Natural killer cell (primary cell): Measurements from ENCODE around the gene HMCN2. TPM values are rescaled to one million over a fixed set of nuclear protein-coding genes. Genes with fewer than 3 reads are reported as not detected.
A peak's percentile ranks its signal among the peaks of the same experiment; 100 is the strongest.

Experiments used
- ATAC-seq, 3 donors: fragments of 150-1000 bp in 2 of 3; fragments of 200-7000 bp in 1 of 3; cut with Tn5 transposase; 1 replicate in 1 of 3; 2 replicates in 2 of 3; pipeline ENCODE4 v1.10.0; 2021; ENCODE audit warnings: mild to moderate bottlenecking in 2 of 3, moderate library complexity in 2 of 3
- DNase-seq, 2 donors: peaks; one replicate each; pipeline versions ENCODE4 v3.0.0 to v3.0.0-alpha.2; 2013 to 2021; ENCODE audit warnings: mixed read lengths in 1 of 2
- H3K27ac ChIP-seq: one replicate; pipeline ENCODE4 v1.5.1; 2013; ENCODE audit warnings: mild to moderate bottlenecking, low read length
- H3K27me3 ChIP-seq: one replicate; pipeline ENCODE4 v1.6.1; 2013; ENCODE audit warnings: low read length; ENCODE audit not compliant: control insufficient read depth, insufficient read depth
- H3K36me3 ChIP-seq: one replicate; pipeline ENCODE4 v1.6.1; 2013; ENCODE audit warnings: low read length; ENCODE audit not compliant: control insufficient read depth, insufficient read depth
- H3K4me1 ChIP-seq: one replicate; pipeline ENCODE4 v1.6.1; 2013; ENCODE audit warnings: low read length; ENCODE audit not compliant: control insufficient read depth, insufficient read depth
- H3K4me3 ChIP-seq: one replicate; pipeline ENCODE4 v1.5.1; 2013; ENCODE audit warnings: low read length
- H3K9me3 ChIP-seq: one replicate; pipeline ENCODE4 v1.6.1; 2013; ENCODE audit warnings: low read length; ENCODE audit not compliant: control insufficient read depth, insufficient read depth
- H3K27ac Mint-ChIP-seq, 2 donors: one replicate each; pipeline ENCODE4 v1.8.0; 2022; ENCODE audit warnings: mild to moderate bottlenecking in 2 of 2, mixed read lengths in 2 of 2, moderate library complexity in 1 of 2
- H3K27me3 Mint-ChIP-seq, 2 donors: one replicate each; pipeline ENCODE4 v1.8.0; 2022; ENCODE audit warnings: low read depth in 2 of 2, mixed read lengths in 2 of 2
- H3K36me3 Mint-ChIP-seq: one replicate; pipeline ENCODE4 v1.8.0; 2022; ENCODE audit warnings: mixed read lengths
- H3K4me1 Mint-ChIP-seq, 2 donors: one replicate each; pipeline ENCODE4 v1.8.0; 2022; ENCODE audit warnings: mixed read lengths in 2 of 2
- H3K4me3 Mint-ChIP-seq: one replicate; pipeline ENCODE4 v1.8.0; 2022; ENCODE audit warnings: mild to moderate bottlenecking, moderate library complexity, mixed read lengths
- H3K9me3 Mint-ChIP-seq, 2 donors: one replicate each; pipeline ENCODE4 v1.8.0; 2022; ENCODE audit warnings: mixed read lengths in 2 of 2
- WGBS: methylation state at CpG from one replicate; pipeline ENCODE4 v1.1.7; 2013; ENCODE audit warnings: missing lambda C conversion rate; ENCODE audit not compliant: insufficient coverage; 5-methylcytosine and 5-hydroxymethylcytosine counted together
- intact Hi-C: fragments of 100-400 bp; cut with micrococcal nuclease; formaldehyde crosslinking; loops from one replicate; pipeline ENCODE4 v1.14.2; 2022
- total RNA-seq, 4 donors: library from RNA; stranded (reverse); fragments of 120-200 nt in 1 of 4; gene quantifications; one replicate each; pipeline versions ENCODE4 v1.2.3 to v1.2.4, GENCODE V29; 2013 to 2022
- TF ChIP-seq, protein P1 (sequence below): fragments of 200-600 bp; IDR thresholded peaks from one replicate; pipeline ENCODE4 v1.8.0; 2022; ENCODE audit warnings: antibody characterized with exemption

Gene HMCN2
- total RNA-seq, 3 donors from 2014 or later (not counting 1 experiment from before 2014, with no cell fraction given): not detected

- no peaks in the 10 kb centered on the region for H3K9me3 ChIP-seq
- ATAC-seq (no peak), DNase-seq (no peak)
- 74% methylated on average over 8 of the region's 9 CpGs for WGBS
- no peaks in the 10 kb centered on the region for H3K27me3 Mint-ChIP-seq
- H3K36me3 ChIP-seq: no peaks in the 10 kb centered on the region
- TF ChIP-seq, protein P1, sequence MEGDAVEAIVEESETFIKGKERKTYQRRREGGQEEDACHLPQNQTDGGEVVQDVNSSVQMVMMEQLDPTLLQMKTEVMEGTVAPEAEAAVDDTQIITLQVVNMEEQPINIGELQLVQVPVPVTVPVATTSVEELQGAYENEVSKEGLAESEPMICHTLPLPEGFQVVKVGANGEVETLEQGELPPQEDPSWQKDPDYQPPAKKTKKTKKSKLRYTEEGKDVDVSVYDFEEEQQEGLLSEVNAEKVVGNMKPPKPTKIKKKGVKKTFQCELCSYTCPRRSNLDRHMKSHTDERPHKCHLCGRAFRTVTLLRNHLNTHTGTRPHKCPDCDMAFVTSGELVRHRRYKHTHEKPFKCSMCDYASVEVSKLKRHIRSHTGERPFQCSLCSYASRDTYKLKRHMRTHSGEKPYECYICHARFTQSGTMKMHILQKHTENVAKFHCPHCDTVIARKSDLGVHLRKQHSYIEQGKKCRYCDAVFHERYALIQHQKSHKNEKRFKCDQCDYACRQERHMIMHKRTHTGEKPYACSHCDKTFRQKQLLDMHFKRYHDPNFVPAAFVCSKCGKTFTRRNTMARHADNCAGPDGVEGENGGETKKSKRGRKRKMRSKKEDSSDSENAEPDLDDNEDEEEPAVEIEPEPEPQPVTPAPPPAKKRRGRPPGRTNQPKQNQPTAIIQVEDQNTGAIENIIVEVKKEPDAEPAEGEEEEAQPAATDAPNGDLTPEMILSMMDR: no peak
- H3K36me3 Mint-ChIP-seq: no peaks in the 10 kb centered on the region
- no peak overlapping the region for H3K27ac ChIP-seq
- no peak overlapping the region for H3K27ac Mint-ChIP-seq
- no peaks in the 10 kb centered on the region for H3K9me3 Mint-ChIP-seq
- peaks cover 9% of the 10 kb centered on the region for H3K4me1 ChIP-seq
- intact Hi-C loops: no loop called here
- no peak overlapping the region for H3K4me3 Mint-ChIP-seq
- no peaks in the 10 kb centered on the region for H3K27me3 ChIP-seq
- no peaks in the 10 kb centered on the region for H3K4me1 Mint-ChIP-seq
- no peak overlapping the region for H3K4me3 ChIP-seq
Observed at GRCh38 chr9:130220352-130220751, 45.2 kb upstream of the HMCN2 start.

DNA sequence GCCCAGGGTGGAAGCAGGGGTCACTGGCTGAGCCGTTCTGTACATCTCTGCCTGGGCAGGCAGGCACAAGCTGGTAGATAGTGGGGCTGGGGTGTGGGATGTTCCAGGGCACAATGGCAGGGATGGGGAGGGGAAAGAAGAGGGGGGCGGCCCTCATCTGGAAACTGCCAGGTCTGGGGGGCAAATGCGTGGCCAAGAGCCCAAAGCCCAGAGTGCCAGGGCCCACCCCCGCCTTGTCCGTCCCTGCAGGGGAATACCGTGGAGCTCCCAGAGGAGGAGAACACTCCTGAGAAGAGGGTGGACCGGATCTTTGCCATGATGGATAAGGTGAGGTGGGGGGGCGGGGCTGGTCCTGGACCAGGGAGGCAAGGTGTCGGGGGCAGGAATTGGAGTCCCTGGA is 42.7 kb upstream of the HMCN2 start:
- no peaks in the 10 kb centered on the region for H3K27me3 ChIP-seq
- no peak overlapping the region for H3K4me3 ChIP-seq
- H3K9me3 ChIP-seq: peaks cover 3% of the 10 kb centered on the region
- 95% methylated on average over 9 of the region's 9 CpGs for WGBS
- ATAC-seq: no peak
- no peaks in the 10 kb centered on the region for H3K36me3 ChIP-seq
- H3K27ac Mint-ChIP-seq: no peak overlapping the region
- no peaks in the 10 kb centered on the region for H3K4me1 Mint-ChIP-seq
- no peak overlapping the region for H3K27ac ChIP-seq
- H3K9me3 Mint-ChIP-seq: no peaks in the 10 kb centered on the region
- DNase-seq: no peak
- TF ChIP-seq, protein P1: no peak
- H3K4me1 ChIP-seq: no peaks in the 10 kb centered on the region
- H3K27me3 Mint-ChIP-seq: no peaks in the 10 kb centered on the region
- no peak overlapping the region for H3K4me3 Mint-ChIP-seq
- intact Hi-C loops: no loop called here
- H3K36me3 Mint-ChIP-seq: no peaks in the 10 kb centered on the region

DNA sequence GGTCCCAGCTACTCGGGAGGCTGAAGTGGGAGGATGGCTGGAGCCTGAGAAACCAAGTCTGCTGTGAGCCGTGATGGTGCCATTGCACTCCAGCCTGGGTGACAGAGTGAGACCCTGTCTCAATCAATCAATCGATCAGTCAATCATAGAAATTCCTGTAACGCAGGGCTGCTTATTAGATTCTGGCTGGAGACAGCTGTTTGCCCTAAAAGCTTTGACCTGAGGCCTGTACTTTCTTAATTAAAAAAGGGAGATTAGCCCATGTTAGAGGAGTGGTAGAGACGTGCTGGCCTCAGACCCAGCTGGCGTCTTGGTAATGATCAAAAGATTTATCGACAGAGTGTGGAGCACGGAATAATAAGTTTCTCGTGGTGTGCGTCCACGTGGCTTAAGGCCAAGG is 40.5 kb upstream of the HMCN2 start:
- Mint-ChIP-seq H3K36me3 (no peaks in the 10 kb centered on the region), H3K4me1 (no peaks in the 10 kb centered on the region), H3K27me3 (no peaks in the 10 kb centered on the region), H3K4me3 (no peak overlapping the region), H3K9me3 (no peaks in the 10 kb centered on the region), H3K27ac (no peak overlapping the region)
- intact Hi-C loops: no loop called here
- H3K9me3 ChIP-seq: peaks cover 8% of the 10 kb centered on the region
- H3K4me3 ChIP-seq: no peak overlapping the region
- DNase-seq (no peak), ATAC-seq (peak in 1 of 3 donors; percentile 2)
- 93% methylated on average over 11 of the region's 11 CpGs for WGBS
- H3K36me3 ChIP-seq: no peaks in the 10 kb centered on the region
- H3K4me1 ChIP-seq: no peaks in the 10 kb centered on the region
- no peaks in the 10 kb centered on the region for H3K27me3 ChIP-seq
- H3K27ac ChIP-seq: no peak overlapping the region
- TF ChIP-seq, protein P1: no peak

GRCh38 chr9:130225586-130225985 is 40.0 kb upstream of the HMCN2 start:
- Mint-ChIP-seq H3K9me3 (no peaks in the 10 kb centered on the region), H3K4me1 (no peaks in the 10 kb centered on the region), H3K27ac (no peak overlapping the region), H3K27me3 (no peaks in the 10 kb centered on the region), H3K36me3 (no peaks in the 10 kb centered on the region), H3K4me3 (no peak overlapping the region)
- Histone ChIP-seq H3K4me3 (no peak overlapping the region), H3K4me1 (no peaks in the 10 kb centered on the region), H3K36me3 (no peaks in the 10 kb centered on the region), H3K27ac (no peak overlapping the region), H3K9me3 (peaks cover 8% of the 10 kb centered on the region), H3K27me3 (no peaks in the 10 kb centered on the region)
- no peak for DNase-seq
- intact Hi-C loops: no loop called here
- TF ChIP-seq, protein P1: no peak
- 95% methylated on average over 20 of the region's 20 CpGs for WGBS
- peak in 1 of 3 donors; percentile 12 for ATAC-seq
